ENCODE measurements around the gene GALNT18.

DNA sequence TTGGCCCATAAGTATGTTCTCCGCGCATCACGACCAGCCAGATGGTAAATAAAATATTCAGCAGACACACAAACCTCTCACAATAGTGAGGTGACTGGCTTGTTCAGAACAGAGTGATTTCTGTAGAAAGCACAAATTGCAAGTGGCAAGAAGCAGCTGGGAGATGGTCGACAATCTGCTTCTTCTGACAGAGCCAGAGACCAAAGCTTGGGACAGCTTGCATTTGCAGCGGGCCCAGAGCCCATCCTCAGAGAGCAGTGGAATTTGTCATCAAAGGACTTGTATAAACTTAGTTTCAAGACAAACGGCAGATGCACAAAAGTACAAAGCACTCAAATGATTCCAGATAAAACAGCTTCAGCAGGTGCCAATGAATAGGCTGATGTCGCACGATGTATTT lies 7.6 kb upstream of the GALNT18 start:
- TF ChIP-seq, protein P1, sequence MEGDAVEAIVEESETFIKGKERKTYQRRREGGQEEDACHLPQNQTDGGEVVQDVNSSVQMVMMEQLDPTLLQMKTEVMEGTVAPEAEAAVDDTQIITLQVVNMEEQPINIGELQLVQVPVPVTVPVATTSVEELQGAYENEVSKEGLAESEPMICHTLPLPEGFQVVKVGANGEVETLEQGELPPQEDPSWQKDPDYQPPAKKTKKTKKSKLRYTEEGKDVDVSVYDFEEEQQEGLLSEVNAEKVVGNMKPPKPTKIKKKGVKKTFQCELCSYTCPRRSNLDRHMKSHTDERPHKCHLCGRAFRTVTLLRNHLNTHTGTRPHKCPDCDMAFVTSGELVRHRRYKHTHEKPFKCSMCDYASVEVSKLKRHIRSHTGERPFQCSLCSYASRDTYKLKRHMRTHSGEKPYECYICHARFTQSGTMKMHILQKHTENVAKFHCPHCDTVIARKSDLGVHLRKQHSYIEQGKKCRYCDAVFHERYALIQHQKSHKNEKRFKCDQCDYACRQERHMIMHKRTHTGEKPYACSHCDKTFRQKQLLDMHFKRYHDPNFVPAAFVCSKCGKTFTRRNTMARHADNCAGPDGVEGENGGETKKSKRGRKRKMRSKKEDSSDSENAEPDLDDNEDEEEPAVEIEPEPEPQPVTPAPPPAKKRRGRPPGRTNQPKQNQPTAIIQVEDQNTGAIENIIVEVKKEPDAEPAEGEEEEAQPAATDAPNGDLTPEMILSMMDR (optimal IDR thresholded peaks at IDR 0.05 in 1 of 3, IDR thresholded peaks at IDR 0.05 in 1 of 3, conservative IDR thresholded peaks at IDR 0.05 in 1 of 3; ENCODE audit: extremely low read depth in 1 of 3, insufficient read depth in 2 of 3, low read length in 3 of 3), result no peak
- TF ChIP-seq EZH2 (IDR thresholded peaks at IDR 0.05; ENCODE audit: low read length), result no peak

Measured in keratinocyte (primary cell).